ENCODE data around the gene MZB1.
"Not testable (repeated sequence)": the region's sequence is repeated elsewhere in the genome, so short reads cannot be mapped to it uniquely, and the experiment has no call there.

The MZB1 gene

DNA sequence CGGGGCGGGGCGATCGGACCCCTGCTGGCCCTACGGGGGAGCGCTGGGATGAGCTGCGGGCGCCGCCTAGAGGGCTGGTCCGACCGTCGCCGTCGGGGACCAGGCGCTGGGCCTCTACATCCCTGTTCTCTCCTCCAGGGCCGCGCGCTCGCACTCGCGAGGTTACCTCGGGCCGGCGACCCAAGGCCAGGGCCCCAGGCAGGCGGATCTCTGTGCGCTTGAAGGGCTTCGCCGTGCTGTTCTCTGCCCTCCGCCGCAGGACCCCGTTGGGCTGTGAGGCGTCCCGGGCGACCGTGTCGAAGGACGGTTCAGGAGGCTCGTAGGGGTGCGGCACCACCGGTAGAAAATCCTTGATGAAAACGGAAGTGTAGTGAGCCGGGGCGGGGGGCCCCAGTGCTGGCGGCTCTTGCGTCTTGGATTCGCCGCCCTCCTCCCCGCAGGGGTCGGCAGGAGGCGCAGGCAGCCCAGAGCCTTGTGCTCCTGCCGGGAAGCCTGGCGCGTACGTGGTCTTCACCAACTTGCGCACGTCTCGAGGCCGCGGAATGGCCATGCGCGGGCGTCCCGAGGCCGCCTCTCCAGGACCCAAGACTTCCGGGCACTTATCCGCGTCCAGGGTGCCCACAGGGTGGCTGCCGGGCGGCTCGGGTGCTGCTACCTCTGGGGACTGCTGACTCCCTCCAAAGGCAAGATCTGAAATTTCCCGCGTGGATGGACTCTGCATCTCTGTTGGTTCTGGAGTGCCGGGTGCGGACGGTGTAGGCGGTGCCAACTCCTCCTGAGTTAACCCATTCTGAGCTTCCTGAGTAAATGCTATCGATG lies 3.2 kb upstream of the MZB1 start:
- DNase-seq (ENCODE audit: low read depth, low spot score): no peak

DNA sequence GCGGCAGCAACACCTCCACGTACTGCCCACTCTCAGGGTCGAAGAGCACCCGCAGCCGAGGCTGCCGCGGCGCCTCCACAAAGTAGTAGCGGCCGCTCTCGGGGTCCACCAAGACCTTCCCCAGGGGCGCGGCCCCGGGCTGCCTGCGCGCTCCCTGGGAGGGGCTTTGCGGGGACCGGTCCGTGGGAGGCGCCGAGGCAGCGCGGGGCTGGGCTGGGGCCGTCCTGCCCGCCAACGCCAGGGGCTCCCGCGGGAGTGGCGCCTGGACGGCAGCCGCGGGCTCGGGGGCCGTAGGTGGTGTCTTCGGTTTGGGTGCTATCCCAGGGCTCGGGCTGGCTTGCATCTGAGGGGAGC lies 2.6 kb upstream of the MZB1 start:
- no peak for DNase-seq (ENCODE audit: low read depth, low spot score)

DNA sequence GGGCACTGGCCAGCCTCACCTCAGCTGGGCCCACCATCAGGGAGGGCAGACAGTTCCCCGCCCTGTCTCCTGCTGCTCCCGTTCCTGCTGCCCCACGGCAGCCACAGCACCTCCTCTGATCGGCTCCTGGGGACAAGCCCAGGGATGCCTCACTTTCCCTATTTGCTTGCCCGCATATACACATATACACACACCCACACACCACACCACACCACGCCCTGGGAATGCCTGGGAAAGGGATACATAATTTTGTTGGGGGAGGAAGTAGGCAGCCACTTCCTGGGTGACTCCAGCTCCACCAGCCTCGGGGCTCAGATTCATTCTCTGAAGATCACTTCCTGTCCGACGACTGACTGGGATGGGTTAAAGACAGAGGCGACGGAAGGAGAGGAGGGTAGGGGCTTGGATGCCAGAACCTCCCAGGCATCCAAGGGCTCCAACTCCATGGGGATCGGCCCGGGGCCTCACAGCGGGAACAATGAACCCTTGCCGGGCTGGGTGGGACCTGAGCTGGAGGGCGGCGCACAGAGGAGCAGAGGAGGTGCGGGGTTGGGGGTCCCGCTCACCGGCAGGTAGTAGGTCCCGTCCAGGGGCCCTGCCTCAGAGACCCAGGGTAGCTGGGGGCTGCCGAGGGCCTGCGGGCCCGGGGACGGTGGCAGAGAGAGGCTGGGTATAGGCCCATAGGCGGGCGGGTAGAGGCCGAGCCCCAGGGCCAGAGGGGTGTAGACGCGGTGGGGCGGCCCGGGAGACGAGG lies 2.0 kb upstream of the MZB1 start:
- DNase-seq (ENCODE audit: low read depth, low spot score): no peak

DNA sequence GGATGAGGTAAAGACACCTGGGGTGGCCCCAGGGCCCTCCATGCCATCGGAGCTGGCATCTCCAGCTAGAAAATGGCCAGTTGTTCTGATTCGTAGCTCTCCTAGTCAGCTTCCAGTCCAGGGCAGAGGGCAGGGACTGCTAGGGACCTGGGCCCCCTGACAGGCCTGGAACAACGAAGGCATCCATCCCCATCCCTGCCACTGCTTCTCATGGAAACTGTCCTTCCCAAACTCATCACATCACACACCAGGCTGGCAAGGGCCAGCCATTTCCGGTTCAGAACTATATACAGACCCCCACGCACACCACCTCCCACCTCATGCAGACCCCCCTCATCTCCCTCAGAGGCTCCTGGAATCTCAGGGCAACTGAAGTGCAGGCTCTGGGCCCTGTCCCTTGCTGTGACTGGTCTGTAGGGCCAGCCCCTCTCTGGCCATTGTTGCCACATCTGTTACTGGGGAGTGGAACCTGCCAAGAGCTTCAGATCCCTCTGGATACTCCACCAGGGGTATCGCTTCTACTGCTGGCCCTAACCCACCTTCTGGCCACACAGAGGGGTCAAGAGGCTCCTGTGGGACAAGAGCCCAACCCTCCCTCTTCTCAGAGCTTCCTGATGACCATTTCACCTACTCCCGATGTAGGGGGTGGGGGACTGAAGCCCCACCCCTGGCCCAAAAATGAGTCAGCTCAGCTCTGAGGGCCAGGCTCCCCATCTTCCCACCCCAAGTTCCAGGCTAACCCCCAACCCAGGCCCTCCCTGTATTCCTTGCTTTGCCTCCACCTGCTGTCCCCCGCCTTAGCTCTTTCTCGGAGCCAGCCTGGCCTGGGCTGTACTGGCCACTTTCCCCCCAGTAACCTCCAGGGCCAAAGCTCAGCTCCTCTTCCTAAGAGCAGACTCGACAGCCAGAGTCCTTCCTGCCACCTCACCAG lies 1.2 kb upstream of the MZB1 start:
- DNase-seq (ENCODE audit: low read depth, low spot score): no peak

GRCh38 chr5:139388198-139388821 lies 1.4 kb downstream of the MZB1 start:
- no peak for DNase-seq (ENCODE audit: low read depth, low spot score)

DNA sequence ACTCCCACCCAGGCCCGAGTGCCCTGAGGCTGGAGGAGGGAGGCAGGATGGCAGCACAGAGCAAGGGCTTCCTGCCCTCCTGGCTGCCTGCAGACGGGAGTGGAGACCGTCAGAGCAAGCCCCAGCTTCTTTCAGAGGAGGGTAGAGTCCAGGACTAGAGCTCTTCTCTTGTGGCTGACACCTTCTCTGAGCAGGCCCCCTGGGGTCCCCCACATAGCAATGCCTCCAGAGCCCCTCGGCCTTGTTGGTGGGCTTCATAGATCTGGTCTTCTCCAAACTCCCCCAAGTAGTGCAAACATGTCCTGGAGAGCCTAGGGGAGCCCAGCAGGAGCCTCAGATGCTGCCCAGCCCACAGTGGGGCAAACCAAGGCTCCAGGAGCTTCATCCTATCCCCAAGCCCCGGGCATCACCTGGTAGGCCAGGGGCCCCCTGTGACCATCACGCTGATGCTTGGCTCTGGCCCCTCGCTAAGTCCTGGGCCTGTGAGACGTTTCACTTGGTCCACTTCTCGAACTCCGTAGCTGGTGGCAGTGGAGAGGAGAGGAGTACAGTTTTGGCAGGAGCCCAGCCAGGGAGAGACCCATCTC lies 2.0 kb downstream of the MZB1 start:
- no peak for DNase-seq (ENCODE audit: low read depth, low spot score)

DNA sequence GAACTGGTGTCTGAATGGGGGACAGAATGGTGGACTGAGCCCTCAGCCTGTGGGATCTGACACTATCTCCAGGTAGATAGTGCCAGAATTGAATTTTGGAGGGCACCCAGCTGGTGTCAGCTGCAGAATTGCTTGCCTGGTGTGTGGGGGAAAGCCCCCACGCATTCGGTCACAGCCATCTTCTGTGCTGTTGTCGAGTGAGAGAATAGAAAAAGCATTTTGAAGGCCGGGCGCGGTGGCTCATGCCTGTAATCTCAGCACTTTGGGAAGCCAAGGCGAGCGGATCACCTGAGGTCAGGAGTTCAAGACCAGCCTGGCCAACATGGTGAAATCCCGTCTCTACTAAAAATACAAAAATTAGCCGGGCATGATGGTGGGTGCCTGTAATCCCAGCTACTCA lies 2.8 kb downstream of the MZB1 start:
- not testable (repeated sequence) for DNase-seq (ENCODE audit: low read depth, low spot score)

GRCh38 chr5:139386050-139386438 lies 3.7 kb downstream of the MZB1 start:
- DNase-seq (ENCODE audit: low read depth, low spot score): no peak

DNA sequence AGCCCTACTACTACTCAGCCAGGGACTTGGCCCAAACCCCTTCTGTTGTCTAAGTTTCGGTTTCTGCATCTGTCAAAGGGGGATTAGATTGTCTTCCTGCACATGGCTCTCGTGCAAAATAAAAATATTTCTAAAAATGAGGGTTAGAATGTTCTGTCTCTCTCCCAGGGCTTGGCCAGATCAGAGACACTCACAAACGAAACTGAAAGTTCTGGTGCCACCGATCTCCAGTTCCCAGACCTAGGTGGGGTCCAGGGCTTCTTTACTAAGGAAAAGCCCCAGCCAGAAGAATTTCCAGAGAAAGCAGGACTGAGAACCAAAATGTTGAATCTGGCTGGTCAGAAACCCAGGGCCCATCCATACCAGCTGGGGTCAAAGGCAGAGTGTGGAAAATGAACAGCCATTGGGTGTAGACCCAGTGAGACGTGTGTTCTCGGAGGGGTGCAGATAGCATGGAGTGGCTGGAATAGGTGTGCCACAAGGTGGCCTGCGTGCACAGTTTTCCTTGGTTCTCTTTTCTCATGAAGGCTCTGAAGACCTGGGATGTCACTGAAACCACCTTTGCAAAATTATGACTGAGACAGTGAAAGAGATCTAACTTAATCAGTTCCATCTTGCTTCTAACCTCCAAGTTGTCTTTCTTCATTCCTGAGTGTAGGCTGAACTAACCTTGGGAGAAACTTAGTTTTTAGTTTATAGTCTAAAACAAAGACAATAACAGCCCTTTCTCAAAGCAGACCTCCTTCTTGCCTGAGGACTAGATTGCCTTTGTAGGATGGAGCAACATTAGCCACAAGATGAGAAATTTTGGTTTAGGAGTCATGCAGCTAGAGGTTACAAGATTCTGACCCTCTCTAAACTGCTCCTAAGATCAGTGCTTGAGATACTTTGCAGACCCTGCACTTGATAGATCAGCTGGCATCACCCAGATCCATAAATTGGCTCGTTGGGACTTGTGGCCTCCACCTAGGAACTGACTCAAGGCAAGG lies 4.4 kb downstream of the MZB1 start:
- no peak for DNase-seq (ENCODE audit: low read depth, low spot score)

DNA sequence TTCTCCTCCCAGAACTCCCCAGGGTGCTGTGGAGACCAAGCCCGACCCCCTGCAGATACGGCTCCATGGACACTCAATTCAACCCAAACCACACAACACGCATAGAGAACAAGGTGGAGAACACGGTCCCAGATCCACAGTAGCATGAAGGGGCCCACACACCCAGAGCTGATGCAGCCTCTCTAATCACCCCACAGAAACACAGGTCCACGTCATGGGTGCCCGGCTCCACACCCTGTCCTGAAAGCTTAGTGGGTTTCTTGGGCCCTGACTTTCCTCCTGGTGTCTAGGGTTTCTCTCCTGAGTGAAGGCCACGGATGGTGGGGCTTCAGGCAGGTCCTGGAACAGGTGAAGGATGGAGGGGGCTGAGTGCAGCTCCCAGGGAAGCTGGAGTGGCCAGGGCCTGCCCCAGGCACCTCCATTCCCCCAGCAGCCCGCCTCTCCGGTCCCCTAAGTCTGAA lies 5.1 kb downstream of the MZB1 start:
- no peak for DNase-seq (ENCODE audit: low read depth, low spot score)

- no peak for DNase-seq (ENCODE audit: low read depth, low spot score)
Measured at GRCh38 chr5:139383993-139384590, 5.6 kb downstream of the MZB1 start.

DNA sequence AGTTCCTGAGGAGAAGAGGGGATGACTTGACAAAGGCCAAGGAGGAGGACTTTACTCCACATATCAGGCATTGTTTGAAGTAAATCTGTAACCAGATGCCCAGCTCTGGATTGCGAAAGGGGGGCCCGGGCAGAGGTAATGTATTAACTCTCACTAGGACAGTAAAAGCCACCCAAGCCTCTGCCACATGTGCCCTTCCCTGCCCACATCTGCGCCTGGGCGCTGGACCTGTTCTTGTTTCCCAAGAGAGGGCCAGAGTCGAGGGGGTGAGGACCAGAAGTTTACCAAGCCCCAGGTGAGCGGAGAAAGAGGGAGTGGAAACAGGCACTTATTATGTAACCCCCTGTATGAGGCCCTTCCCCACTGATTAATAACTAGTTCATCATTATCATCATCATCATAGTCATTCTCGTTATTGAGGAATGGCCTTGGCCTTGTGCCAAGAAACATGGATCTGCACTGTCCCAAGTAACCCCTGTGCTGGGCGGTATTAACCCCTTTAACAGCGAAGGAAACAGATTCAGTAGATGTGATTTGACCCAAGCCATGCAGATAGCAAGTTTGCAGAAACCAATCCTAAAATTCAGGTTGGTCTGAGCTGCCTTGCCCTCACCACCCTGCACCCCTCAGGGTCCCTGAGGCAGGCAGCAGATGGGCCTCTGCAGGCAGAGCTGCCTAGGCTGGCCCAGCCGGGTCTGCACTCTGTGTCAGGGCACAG lies 6.3 kb downstream of the MZB1 start, which contains the start of gene SLC23A1:
Gene SLC23A1, minus strand, starts transcription at position 23 of the 718 bp plus-strand sequence. CDS start 44 bp downstream, outside the sequence.
- DNase-seq (ENCODE audit: low read depth, low spot score): no peak

DNA sequence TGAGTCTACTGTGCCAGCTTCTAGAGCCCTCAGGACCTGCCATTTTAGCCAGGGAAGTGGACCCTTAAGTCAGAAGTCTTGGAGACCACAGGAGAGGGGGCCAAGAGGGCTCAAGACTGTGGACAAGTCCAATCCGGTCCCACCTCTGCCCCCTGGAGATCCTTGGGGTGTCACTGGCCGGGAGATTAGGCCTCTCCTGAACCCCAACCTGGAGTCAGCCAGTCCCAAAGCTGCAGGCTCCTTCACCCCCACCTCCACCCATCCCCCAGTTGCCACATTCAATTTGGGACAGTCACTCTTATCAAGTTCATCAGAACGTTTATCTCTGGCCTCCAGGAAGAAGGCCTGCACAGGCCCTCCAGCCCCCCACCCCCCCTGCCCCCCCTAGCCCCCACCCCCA lies 6.9 kb downstream of the MZB1 start:
- no peak for DNase-seq (ENCODE audit: low read depth, low spot score)

GRCh38 chr5:139381837-139382761 lies 7.6 kb downstream of the MZB1 start:
- no peak for DNase-seq (ENCODE audit: low read depth, low spot score)

GRCh38 chr5:139379626-139380449 lies 9.9 kb downstream of the MZB1 start:
- DNase-seq (ENCODE audit: low read depth, low spot score): no peak

- DNase-seq (ENCODE audit: low read depth, low spot score): no peak
Measured at GRCh38 chr5:139378941-139379361, 10.8 kb downstream of the MZB1 start.

All from smooth muscle cell of the brain vasculature (primary cell).